GM23248 (cell line): ENCODE data around the gene DAB1.

Experiments used
- EZH2 ChIP-seq: fragments of 200-600 bp; sonication (generic); IDR thresholded peaks from 2 replicates; pipeline ENCODE4 v1.6.1; 2018; ENCODE audit warnings: antibody characterized with exemption, mild to moderate bottlenecking; ENCODE audit not compliant: insufficient read depth, poor library complexity, severe bottlenecking
- EZH2phosphoT487 ChIP-seq: fragments of 200-600 bp; sonication (generic); IDR thresholded peaks from 2 replicates; pipeline ENCODE4 v1.6.1; 2018; ENCODE audit warnings: antibody characterized with exemption, moderate library complexity, mild to moderate bottlenecking, low read depth; ENCODE audit not compliant: insufficient read depth

- no peak for TF ChIP-seq EZH2
- TF ChIP-seq EZH2phosphoT487, result no peak
Measured at GRCh38 chr1:56985857-56986256, 438.0 kb downstream of the DAB1 start.
